VCaP (cell line): ENCODE measurements around the gene AKT1.

Experiments used
- H3K27ac ChIP-seq: fragments of 450-650 bp; 2 replicates; pipeline ENCODE4 v1.5.1; 2017
- CTCF ChIP-seq: fragments of 450-650 bp; conservative IDR thresholded peaks from 2 replicates; pipeline ENCODE4 v1.5.1; 2017; ENCODE audit warnings: mild to moderate bottlenecking, moderate library complexity

The AKT1 gene

GRCh38 chr14:104780513-104781030 is 15.0 kb downstream of the AKT1 start:
- TF ChIP-seq CTCF, result no peak
- H3K27ac ChIP-seq, result no peak overlapping the region

GRCh38 chr14:104779776-104780512 is 15.6 kb downstream of the AKT1 start:
- H3K27ac ChIP-seq, result no peak overlapping the region
- no peak for TF ChIP-seq CTCF

GRCh38 chr14:104778694-104779331 is 16.7 kb downstream of the AKT1 start:
- TF ChIP-seq CTCF, result no peak
- no peak overlapping the region for H3K27ac ChIP-seq

GRCh38 chr14:104777808-104778249 is 17.7 kb downstream of the AKT1 start:
- H3K27ac ChIP-seq, result no peak overlapping the region

GRCh38 chr14:104776961-104777807 is 18.4 kb downstream of the AKT1 start:
- no peak for TF ChIP-seq CTCF
- H3K27ac ChIP-seq, result no peak overlapping the region

More at GRCh38 chr14:104777808-104778249, 17.7 kb downstream of the AKT1 start:
- TF ChIP-seq CTCF, result no peak

- no peak overlapping the region for H3K27ac ChIP-seq
- no peak for TF ChIP-seq CTCF
Measured at GRCh38 chr14:104776481-104776880, 19.1 kb downstream of the AKT1 start.

GRCh38 chr14:104775073-104775489 is 20.5 kb downstream of the AKT1 start:
- TF ChIP-seq CTCF, result no peak
- H3K27ac ChIP-seq, result peak overlapping the region; percentile 73
